ENCODE data around the gene MAGEA2.
"Not testable (repeated sequence)": the region's sequence is repeated elsewhere in the genome, so short reads cannot be mapped to it uniquely, and the experiment has no call there.

MAGEA2 gene

GRCh38 chrX:152735860-152736511 is 17.7 kb downstream of the MAGEA2 start:
- H3K9me3 Mint-ChIP-seq: peaks cover 7% of the 10 kb centered on the region
- H3K36me3 Mint-ChIP-seq (ENCODE audit: low read depth): no peaks in the 10 kb centered on the region
- no peak overlapping the region for H3K4me3 Mint-ChIP-seq
- no peak overlapping the region for H3K27ac Mint-ChIP-seq
- no peaks in the 10 kb centered on the region for H3K4me1 Mint-ChIP-seq
- H3K27me3 Mint-ChIP-seq (ENCODE audit: low read depth): no peaks in the 10 kb centered on the region
- no peak for TF ChIP-seq CTCF (IDR thresholded peaks at IDR 0.05; ENCODE audit: unreplicated experiment in 3 of 3)

GRCh38 chrX:152735101-152735500 is 18.5 kb downstream of the MAGEA2 start:
- Mint-ChIP-seq H3K4me1 (no peaks in the 10 kb centered on the region), H3K27me3 (ENCODE audit: low read depth) (peaks cover 5% of the 10 kb centered on the region), H3K9me3 (peaks cover 7% of the 10 kb centered on the region), H3K36me3 (ENCODE audit: low read depth) (no peaks in the 10 kb centered on the region), H3K4me3 (no peak overlapping the region), H3K27ac (no peak overlapping the region)
- TF ChIP-seq CTCF (IDR thresholded peaks at IDR 0.05; ENCODE audit: unreplicated experiment in 3 of 3): no peak

GRCh38 chrX:152734143-152734858 is 19.3 kb downstream of the MAGEA2 start:
- not testable (repeated sequence) for H3K9me3 Mint-ChIP-seq; H3K27ac Mint-ChIP-seq; H3K4me1 Mint-ChIP-seq; H3K36me3 Mint-ChIP-seq (ENCODE audit: low read depth); H3K27me3 Mint-ChIP-seq (ENCODE audit: low read depth); H3K4me3 Mint-ChIP-seq

- Mint-ChIP-seq H3K36me3 (ENCODE audit: low read depth) (no peaks in the 10 kb centered on the region), H3K4me1 (no peaks in the 10 kb centered on the region), H3K27ac (no peak within 1 kb of the TSS), H3K9me3 (peaks cover 7% of the 10 kb centered on the region), H3K4me3 (no peak within 1 kb of the TSS), H3K27me3 (ENCODE audit: low read depth) (peaks cover 5% of the 10 kb centered on the region)
- no peak for TF ChIP-seq CTCF (IDR thresholded peaks at IDR 0.05; ENCODE audit: unreplicated experiment in 3 of 3)
Measured at GRCh38 chrX:152733261-152733975, 20.2 kb downstream of the MAGEA2 start, which contains the start of the genes CSAG1 and MAGEA12. Gene CSAG1, minus strand, starts transcription at chrX:152733721. Its CDS starts 1,261 bp downstream, at chrX:152732460. Gene MAGEA12, plus strand, starts transcription at chrX:152733757. Its CDS starts 2,405 bp downstream, at chrX:152736162.

GRCh38 chrX:152725409-152725808 is 28.2 kb downstream of the MAGEA2 start:
- H3K4me1 Mint-ChIP-seq: no peaks in the 10 kb centered on the region
- peaks cover 3% of the 10 kb centered on the region for H3K27me3 Mint-ChIP-seq (ENCODE audit: low read depth)
- H3K36me3 Mint-ChIP-seq (ENCODE audit: low read depth): peaks cover 5% of the 10 kb centered on the region
- no peak overlapping the region for H3K27ac Mint-ChIP-seq
- H3K9me3 Mint-ChIP-seq: peaks cover 13% of the 10 kb centered on the region
- no peak overlapping the region for H3K4me3 Mint-ChIP-seq
- TF ChIP-seq CTCF (IDR thresholded peaks at IDR 0.05; ENCODE audit: unreplicated experiment in 3 of 3): no peak

GRCh38 chrX:152713815-152714787 is 39.5 kb downstream of the MAGEA2 start, which contains the start of gene MAGEA2B:
Gene MAGEA2B, plus strand, starts transcription at chrX:152714628. Its CDS starts 2,479 bp downstream, at chrX:152717107.
- H3K27ac Mint-ChIP-seq; H3K4me3 Mint-ChIP-seq; H3K36me3 Mint-ChIP-seq (ENCODE audit: low read depth); H3K27me3 Mint-ChIP-seq (ENCODE audit: low read depth); H3K4me1 Mint-ChIP-seq; H3K9me3 Mint-ChIP-seq: not testable (repeated sequence)

GRCh38 chrX:152713195-152713594 is 40.4 kb downstream of the MAGEA2 start:
- H3K4me3 Mint-ChIP-seq; H3K4me1 Mint-ChIP-seq; H3K36me3 Mint-ChIP-seq (ENCODE audit: low read depth); H3K9me3 Mint-ChIP-seq; H3K27ac Mint-ChIP-seq; H3K27me3 Mint-ChIP-seq (ENCODE audit: low read depth): not testable (repeated sequence)

GRCh38 chrX:152709173-152709572 is 44.5 kb downstream of the MAGEA2 start, which contains the start of gene CSAG2:
Gene CSAG2, minus strand, starts transcription at chrX:152709273. Its CDS starts 161 bp downstream, at chrX:152709112.
- H3K4me3 Mint-ChIP-seq; H3K4me1 Mint-ChIP-seq; H3K9me3 Mint-ChIP-seq; H3K27ac Mint-ChIP-seq; H3K36me3 Mint-ChIP-seq (ENCODE audit: low read depth); H3K27me3 Mint-ChIP-seq (ENCODE audit: low read depth): not testable (repeated sequence)

- H3K4me1 Mint-ChIP-seq; H3K4me3 Mint-ChIP-seq; H3K36me3 Mint-ChIP-seq (ENCODE audit: low read depth); H3K27me3 Mint-ChIP-seq (ENCODE audit: low read depth); H3K27ac Mint-ChIP-seq; H3K9me3 Mint-ChIP-seq: not testable (repeated sequence)
Measured at GRCh38 chrX:152706500-152706899, 47.1 kb downstream of the MAGEA2 start.
